H1 (cell line): ENCODE measurements around the gene TMEM163. TPM values are rescaled to one million over a fixed set of nuclear protein-coding genes. Genes with fewer than 3 reads are reported as not detected.

Source experiments
- CTCF ChIA-PET: fragments of 300-600 bp; sonication (Branson Sonifier 250); formaldehyde crosslinking; loops from one replicate; lab custom pipeline; 2021; ENCODE audit not compliant: partially characterized antibody; lab: Charles Lee
- POLR2A ChIA-PET: fragments of 300-600 bp; sonication (Branson Sonifier 250); formaldehyde crosslinking; loops from one replicate; lab custom pipeline; 2021; ENCODE audit warnings: inconsistent platforms; ENCODE audit not compliant: partially characterized antibody; lab: Charles Lee
- DNase-seq, 2 experiments: peaks; one replicate each; pipeline versions ENCODE4 v3.0.0 to v3.0.0-alpha.2; 2010 to 2022; ENCODE audit warnings: low spot score in 2 of 2, low read depth in 1 of 2, mixed read lengths in 1 of 2
- FAIRE-seq: peaks from 2 replicates; lab custom pipeline; 2011; peaks lifted over from hg19 to GRCh38; lab: Jason Lieb, UNC
- H2AFZ ChIP-seq: 2 replicates; pipeline ENCODE4 v1.8.1; 2012; ENCODE audit warnings: low read length, inconsistent platforms
- H2AK5ac ChIP-seq: 2 replicates; pipeline ENCODE4 v1.6.1; 2013; ENCODE audit warnings: low read depth, low read length
- H2BK120ac ChIP-seq: replicated peaks from 2 replicates; pipeline ENCODE3; 2013; ENCODE audit warnings: low read depth, low read length, inconsistent platforms
- H2BK12ac ChIP-seq: 2 replicates; pipeline ENCODE4 v1.6.1; 2013; ENCODE audit warnings: low read depth, low read length
- H2BK15ac ChIP-seq: 2 replicates; pipeline ENCODE4 v1.6.1; 2013; ENCODE audit warnings: low read length
- H2BK20ac ChIP-seq: 2 replicates; pipeline ENCODE4 v1.6.1; 2013; ENCODE audit warnings: low read length
- H2BK5ac ChIP-seq: 2 replicates; pipeline ENCODE4 v1.6.1; 2013; ENCODE audit warnings: low read depth, low read length
- H3K14ac ChIP-seq: 2 replicates; pipeline ENCODE4 v1.6.1; 2013; ENCODE audit warnings: inconsistent platforms; ENCODE audit not compliant: insufficient read length
- H3K18ac ChIP-seq: 2 replicates; pipeline ENCODE4 v1.6.1; 2013; ENCODE audit warnings: low read length; ENCODE audit errors: extremely low read depth
- H3K23ac ChIP-seq: 2 replicates; pipeline ENCODE4 v1.6.1; 2013; ENCODE audit warnings: inconsistent platforms; ENCODE audit not compliant: insufficient read length
- H3K23me2 ChIP-seq: 2 replicates; pipeline ENCODE4 v1.6.1; 2013; ENCODE audit warnings: low read depth, low read length
- H3K27ac ChIP-seq: 2 replicates; pipeline ENCODE4 v1.6.1; 2011; ENCODE audit warnings: low read depth, low read length, inconsistent platforms
- H3K27me3 ChIP-seq, 4 experiments: replicated peaks in 1 of 4; 1 replicate in 1 of 4; 2 replicates in 3 of 4; pipeline versions ENCODE4 v1.6.1 to v1.8.1; 2011 to 2013; ENCODE audit warnings: low read length in 3 of 4, mild to moderate bottlenecking in 3 of 4, inconsistent platforms in 2 of 4, mixed read lengths in 2 of 4, moderate library complexity in 1 of 4; ENCODE audit not compliant: control insufficient read depth in 3 of 4, insufficient read depth in 3 of 4; ENCODE audit errors: extremely low read depth in 1 of 4
- H3K36me3 ChIP-seq, 4 experiments: 2 replicates each; pipeline versions ENCODE4 v1.6.1 to v1.8.1; 2011 to 2013; ENCODE audit warnings: mild to moderate bottlenecking in 4 of 4, low read length in 3 of 4, moderate library complexity in 2 of 4, control low read depth in 1 of 4, inconsistent platforms in 1 of 4; ENCODE audit not compliant: insufficient read depth in 4 of 4, control insufficient read depth in 2 of 4
- H3K4ac ChIP-seq: replicated peaks from 2 replicates; pipeline ENCODE3; 2013; ENCODE audit warnings: low read length, low read depth, mixed read lengths, inconsistent platforms; ENCODE audit not compliant: insufficient read length
- H3K4me1 ChIP-seq, 4 experiments: replicated peaks in 1 of 4; 1 replicate in 1 of 4; 2 replicates in 3 of 4; pipeline versions ENCODE4 v1.6.1 to v1.8.1; 2011 to 2013; ENCODE audit warnings: low read length in 3 of 4, inconsistent platforms in 2 of 4, mixed read lengths in 1 of 4; ENCODE audit not compliant: insufficient read depth in 4 of 4, control insufficient read depth in 3 of 4
- H3K4me2 ChIP-seq, 2 experiments: 2 replicates each; pipeline versions ENCODE4 v1.6.1 to v1.8.1; 2011 to 2013; ENCODE audit warnings: low read depth in 2 of 2, low read length in 2 of 2, control low read depth in 1 of 2, inconsistent platforms in 1 of 2, mild to moderate bottlenecking in 1 of 2; ENCODE audit not compliant: insufficient read depth in 1 of 2
- H3K4me3 ChIP-seq, 4 experiments: fragments of 200-600, 300-600 bp in 1 of 4; sonication (generic), shearing (Covaris generic), sonication (Bioruptor Twin) in 1 of 4; 2 replicates each; pipeline versions ENCODE4 v1.5.1 to v1.8.1; 2011 to 2016; ENCODE audit warnings: low read length in 4 of 4, low read depth in 3 of 4, control low read depth in 2 of 4, inconsistent platforms in 2 of 4, mild to moderate bottlenecking in 2 of 4, mixed read lengths in 1 of 4, moderate library complexity in 1 of 4; ENCODE audit not compliant: insufficient read depth in 2 of 4; ENCODE audit errors: extremely low read depth in 1 of 4
- H3K56ac ChIP-seq: replicated peaks from 2 replicates; pipeline ENCODE3; 2013; ENCODE audit warnings: low read depth, mild to moderate bottlenecking, mixed read lengths, low read length, inconsistent platforms; ENCODE audit not compliant: insufficient read length
- H3K79me1 ChIP-seq: 2 replicates; pipeline ENCODE4 v1.6.1; 2013; ENCODE audit warnings: low read depth, low read length, control low read depth
- H3K79me2 ChIP-seq, 2 experiments: 2 replicates each; pipeline versions ENCODE4 v1.6.1 to v1.8.1; 2012 to 2013; ENCODE audit warnings: low read length in 2 of 2, mild to moderate bottlenecking in 2 of 2, inconsistent platforms in 1 of 2; ENCODE audit not compliant: insufficient read depth in 2 of 2, control insufficient read depth in 1 of 2
- H3K9ac ChIP-seq, 4 experiments: replicated peaks in 1 of 4; 1 replicate in 1 of 4; 2 replicates in 3 of 4; pipeline versions ENCODE4 v1.6.1 to v1.8.1; 2011 to 2013; ENCODE audit warnings: low read depth in 3 of 4, low read length in 3 of 4, control low read depth in 2 of 4, mild to moderate bottlenecking in 2 of 4, moderate library complexity in 2 of 4, inconsistent platforms in 1 of 4; ENCODE audit errors: extremely low read depth in 1 of 4
- H3K9me3 ChIP-seq, 2 experiments: 2 replicates each; pipeline versions ENCODE4 v1.6.1 to v1.8.1; 2012 to 2013; ENCODE audit warnings: mild to moderate bottlenecking in 2 of 2, moderate library complexity in 2 of 2, control low read depth in 1 of 2, inconsistent platforms in 1 of 2, low read depth in 1 of 2, low read length in 1 of 2, mixed read lengths in 1 of 2; ENCODE audit not compliant: insufficient read depth in 2 of 2
- H4K20me1 ChIP-seq, 2 experiments: replicated peaks in 1 of 2; 2 replicates each; pipeline versions ENCODE3 to v1.8.1; 2011 to 2013; ENCODE audit warnings: inconsistent platforms in 2 of 2, low read length in 2 of 2, mild to moderate bottlenecking in 1 of 2; ENCODE audit not compliant: insufficient read depth in 2 of 2, control insufficient read depth in 1 of 2
- H4K5ac ChIP-seq: 2 replicates; pipeline ENCODE4 v1.6.1; 2013; ENCODE audit warnings: low read length, low read depth, mixed read lengths, inconsistent platforms; ENCODE audit not compliant: insufficient read length
- H4K8ac ChIP-seq: 2 replicates; pipeline ENCODE4 v1.8.0; 2013; ENCODE audit warnings: mild to moderate bottlenecking, moderate library complexity, low read length, inconsistent platforms; ENCODE audit not compliant: insufficient read depth; ENCODE audit errors: extremely low read depth
- H4K91ac ChIP-seq: replicated peaks from 2 replicates; pipeline ENCODE3; 2013; ENCODE audit warnings: low read length, mixed read lengths, inconsistent platforms; ENCODE audit not compliant: insufficient read length
- GTF2F1 ChIP-seq: IDR thresholded peaks from 2 replicates; pipeline ENCODE4 v1.6.1; 2012; ENCODE audit warnings: low read depth, low read length, improper control_type of control experiment, borderline replicate concordance
- WGBS, 2 experiments: shearing (Covaris generic) in 1 of 2; methylation state at CpG; one replicate each; pipeline versions ENCODE4 v1.1.6 to v1.1.7; 2013 to 2015; ENCODE audit warnings: low lambda C conversion rate in 2 of 2, mixed read lengths in 2 of 2, inconsistent platforms in 1 of 2, low coverage in 1 of 2, missing lambda C conversion rate in 1 of 2; ENCODE audit not compliant: insufficient replicate concordance in 2 of 2, insufficient coverage in 1 of 2, insufficient read length in 1 of 2; ENCODE audit errors: extremely low coverage in 1 of 2, missing lambda C conversion rate in 1 of 2; 5-methylcytosine and 5-hydroxymethylcytosine counted together
- polyA plus RNA-seq, 7 experiments: library from polyadenylated mRNA; depleted of rRNA in 3 of 7; stranded (reverse) in 5 of 7; unstranded in 2 of 7; fragments of >200 nt in 5 of 7; fragments of 200-250 nt in 2 of 7; gene quantifications; 1 replicate in 5 of 7; 2 replicates in 1 of 7; 4 replicates in 1 of 7; pipeline versions ENCODE4 v1.2.1 to v1.2.3, GENCODE V29; 2011 to 2013; ENCODE audit warnings: missing spikeins in 2 of 7, mixed read lengths in 2 of 7
- total RNA-seq: library from RNA; stranded (reverse); fragmentation: NEBNext Ultra II Directional; extraction: Animal tissue kit (Norgen Biotek cat#: 25700); gene quantifications from 2 replicates; pipeline ENCODE4 v1.2.1, GENCODE V29; 2021

TMEM163 gene
- total and polyA plus RNA-seq, 2 of the 8 experiments (the other 6 are each of a cell fraction or from before 2014, with no cell fraction given) = 2.8 to 3.2 TPM

DNA sequence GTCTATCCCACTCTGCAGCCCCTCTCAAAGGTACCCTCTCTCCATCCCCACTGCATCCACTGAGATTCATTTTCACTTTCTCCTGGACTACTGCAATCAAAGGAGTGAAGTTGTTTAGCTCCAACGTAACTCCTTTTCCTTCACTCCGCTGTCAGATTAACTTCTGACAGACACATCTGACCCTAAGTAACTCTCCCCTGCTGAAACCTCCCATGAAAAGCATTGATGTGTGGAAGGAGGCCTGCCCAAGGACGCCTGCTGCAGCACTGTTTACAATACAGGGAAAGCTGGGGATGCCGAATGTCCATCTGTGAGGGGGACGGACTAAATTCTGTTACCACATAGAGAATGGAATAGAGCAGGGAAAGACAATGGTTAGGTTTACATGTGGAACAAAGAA lies 114.8 kb downstream of the TMEM163 start:
- Histone ChIP-seq H2AK5ac (no peak overlapping the region), H3K9ac (no peak overlapping the region), H2BK5ac (no peak overlapping the region), H4K20me1 (no peaks in the 10 kb centered on the region), H3K4me3 (no peak overlapping the region), H2BK12ac (0 out of 2 replicates have a peak overlapping the region, but pooled peaks have one; percentile 17), H2AFZ (no peak overlapping the region), H4K91ac (no peak overlapping the region), H3K4ac (no peak overlapping the region), H4K8ac (no peak overlapping the region), H3K23me2 (no peaks in the 10 kb centered on the region), H3K27me3 (no peaks in the 10 kb centered on the region), H2BK20ac (no peak overlapping the region), H3K79me1 (no peaks in the 10 kb centered on the region), H3K56ac (no peak overlapping the region), H3K18ac (no peak overlapping the region), H2BK15ac (no peak overlapping the region), H3K23ac (no peak overlapping the region), H3K4me1 (no peaks in the 10 kb centered on the region; a peak in 1 of 7 replicates), H3K9me3 (no peaks in the 10 kb centered on the region), H3K14ac (no peak overlapping the region), H3K27ac (no peak overlapping the region), H3K4me2 (no peak overlapping the region), H3K79me2 (no peaks in the 10 kb centered on the region), H2BK120ac (no peak overlapping the region), H4K5ac (no peak overlapping the region), H3K36me3 (no peaks in the 10 kb centered on the region)
- CTCF ChIA-PET = interaction anchor here (0.6 to 1.0 kb wide), 3 partner anchors 33 to 1310 kb away, joined by 3 to 4 read pairs (median 3); no protein-coding TSS in a partner anchor
- WGBS, 2 experiments = 89% methylated on average over 5 of the region's 5 CpGs; no CpG with 5 or more reads in 1 of the 2 experiments
- TF ChIP-seq GTF2F1 = no peak
- FAIRE-seq (no peak), DNase-seq (no peak)
- POLR2A ChIA-PET = no interaction called here
